DND-41 (cell line): ENCODE results near the gene CRABP1.

Experiments
- ATAC-seq: fragments of 200-7000 bp; cut with Tn5 transposase; 3 replicates; pipeline ENCODE4 v1.9.1; 2021; ENCODE audit warnings: low read depth; ENCODE audit not compliant: insufficient read depth
- DNase-seq: peaks from one replicate; pipeline ENCODE4 v3.0.0-alpha.2; 2020
- H2AFZ ChIP-seq: 2 replicates; pipeline ENCODE4 v1.6.0; 2012; ENCODE audit warnings: low read depth, low read length
- H3K27ac ChIP-seq: 2 replicates; pipeline ENCODE4 v1.5.1; 2012; ENCODE audit warnings: low read length, inconsistent platforms
- H3K27me3 ChIP-seq: fragments of 200-600 bp; sonication (generic); 2 replicates; pipeline ENCODE4 v1.6.0; 2012; ENCODE audit warnings: low read length, mild to moderate bottlenecking, inconsistent platforms; ENCODE audit not compliant: insufficient read depth, poor library complexity
- H3K36me3 ChIP-seq: 2 replicates; pipeline ENCODE4 v1.5.1; 2012; ENCODE audit warnings: low read length, inconsistent platforms; ENCODE audit not compliant: insufficient read depth
- H3K4me1 ChIP-seq: 2 replicates; pipeline ENCODE4 v1.5.1; 2012; ENCODE audit warnings: mild to moderate bottlenecking, low read length; ENCODE audit not compliant: insufficient read depth
- H3K4me2 ChIP-seq: 2 replicates; pipeline ENCODE4 v1.6.0; 2012; ENCODE audit warnings: mild to moderate bottlenecking, moderate library complexity, low read length, inconsistent platforms; ENCODE audit not compliant: insufficient read depth
- H3K4me3 ChIP-seq, 2 experiments: fragments of 200-600 bp in 1 of 2; shearing (Covaris generic) in 1 of 2; 2 replicates each; pipeline ENCODE4 v1.5.1; 2012 to 2016; ENCODE audit warnings: inconsistent platforms in 2 of 2, low read length in 2 of 2, mild to moderate bottlenecking in 2 of 2, low read depth in 1 of 2, moderate library complexity in 1 of 2
- H3K79me2 ChIP-seq: 2 replicates; pipeline ENCODE4 v1.6.0; 2012; ENCODE audit warnings: low read length, inconsistent platforms; ENCODE audit not compliant: insufficient read depth
- H3K9ac ChIP-seq: 2 replicates; pipeline ENCODE4 v1.6.0; 2012; ENCODE audit warnings: low read depth, mild to moderate bottlenecking, inconsistent platforms, low read length, moderate library complexity
- H3K9me3 ChIP-seq: 2 replicates; pipeline ENCODE4 v1.5.1; 2012; ENCODE audit warnings: low read length, moderate library complexity, mild to moderate bottlenecking, inconsistent platforms; ENCODE audit not compliant: insufficient read depth, severe bottlenecking
- H4K20me1 ChIP-seq: 2 replicates; pipeline ENCODE4 v1.6.0; 2012; ENCODE audit warnings: low read length; ENCODE audit not compliant: insufficient read depth
- CTCF ChIP-seq: IDR thresholded peaks from 2 replicates; pipeline ENCODE4 v1.5.1; 2012; ENCODE audit warnings: borderline replicate concordance, low read length, moderate library complexity, mild to moderate bottlenecking; ENCODE audit not compliant: poor library complexity, severe bottlenecking; ENCODE audit errors: extremely low read depth
- EZH2 ChIP-seq: IDR thresholded peaks from 3 replicates; pipeline ENCODE4 v1.6.1; 2012; ENCODE audit warnings: borderline replicate concordance, low read depth, mild to moderate bottlenecking, moderate library complexity, low read length, inconsistent platforms; ENCODE audit not compliant: severe bottlenecking

Gene CRABP1

GRCh38 chr15:78311292-78311691 lies 28.9 kb upstream of the CRABP1 start:
- Histone ChIP-seq H3K4me3 (no peak overlapping the region), H3K79me2 (no peaks in the 10 kb centered on the region), H3K4me2 (no peak overlapping the region), H3K27ac (no peak overlapping the region), H3K9me3 (no peaks in the 10 kb centered on the region), H4K20me1 (no peaks in the 10 kb centered on the region), H3K9ac (no peak overlapping the region), H3K36me3 (no peaks in the 10 kb centered on the region), H2AFZ (no peak overlapping the region), H3K4me1 (no peaks in the 10 kb centered on the region), H3K27me3 (peaks cover 5% of the 10 kb centered on the region)
- TF ChIP-seq EZH2 (no peak), CTCF (no peak)
- ATAC-seq (no peak), DNase-seq (no peak)

GRCh38 chr15:78312536-78312935 lies 27.6 kb upstream of the CRABP1 start:
- H3K4me2 ChIP-seq = no peak overlapping the region
- no peaks in the 10 kb centered on the region for H3K79me2 ChIP-seq
- H3K9ac ChIP-seq = no peak overlapping the region
- H4K20me1 ChIP-seq = no peaks in the 10 kb centered on the region
- peaks cover 5% of the 10 kb centered on the region for H3K27me3 ChIP-seq
- no peaks in the 10 kb centered on the region for H3K36me3 ChIP-seq
- DNase-seq (no peak), ATAC-seq (no peak)
- H3K4me1 ChIP-seq = no peaks in the 10 kb centered on the region
- H3K9me3 ChIP-seq = no peaks in the 10 kb centered on the region
- no peak overlapping the region for H3K27ac ChIP-seq
- H2AFZ ChIP-seq = no peak overlapping the region
- no peak for TF ChIP-seq CTCF
- TF ChIP-seq EZH2 = no peak
- H3K4me3 ChIP-seq = no peak overlapping the region

GRCh38 chr15:78312957-78313356 lies 27.2 kb upstream of the CRABP1 start:
- no peak overlapping the region for H3K4me3 ChIP-seq
- H3K4me1 ChIP-seq = no peaks in the 10 kb centered on the region
- H3K27ac ChIP-seq = no peak overlapping the region
- H4K20me1 ChIP-seq = no peaks in the 10 kb centered on the region
- H2AFZ ChIP-seq = no peak overlapping the region
- TF ChIP-seq EZH2 (no peak), CTCF (no peak)
- H3K4me2 ChIP-seq = no peak overlapping the region
- H3K79me2 ChIP-seq = no peaks in the 10 kb centered on the region
- no peak for DNase-seq
- H3K9me3 ChIP-seq = no peaks in the 10 kb centered on the region
- ATAC-seq = no peak
- H3K36me3 ChIP-seq = no peaks in the 10 kb centered on the region
- H3K27me3 ChIP-seq = peaks cover 5% of the 10 kb centered on the region
- no peak overlapping the region for H3K9ac ChIP-seq

- peaks cover 5% of the 10 kb centered on the region for H3K27me3 ChIP-seq
- DNase-seq (no peak), ATAC-seq (no peak)
- no peaks in the 10 kb centered on the region for H3K79me2 ChIP-seq
- no peak overlapping the region for H3K4me3 ChIP-seq
- no peaks in the 10 kb centered on the region for H4K20me1 ChIP-seq
- no peak for TF ChIP-seq CTCF
- no peak for TF ChIP-seq EZH2
- no peak overlapping the region for H3K9ac ChIP-seq
- H3K9me3 ChIP-seq = no peaks in the 10 kb centered on the region
- H3K4me1 ChIP-seq = no peaks in the 10 kb centered on the region
- no peaks in the 10 kb centered on the region for H3K36me3 ChIP-seq
- H3K27ac ChIP-seq = no peak overlapping the region
- H2AFZ ChIP-seq = no peak overlapping the region
- H3K4me2 ChIP-seq = no peak overlapping the region
Observed at GRCh38 chr15:78313383-78313782, 26.8 kb upstream of the CRABP1 start.
